Measurements from ENCODE around the gene FGF16.
"Not testable (repeated sequence)": the region's sequence is repeated elsewhere in the genome, so short reads cannot be mapped to it uniquely, and the experiment has no call there.

Gene FGF16

DNA sequence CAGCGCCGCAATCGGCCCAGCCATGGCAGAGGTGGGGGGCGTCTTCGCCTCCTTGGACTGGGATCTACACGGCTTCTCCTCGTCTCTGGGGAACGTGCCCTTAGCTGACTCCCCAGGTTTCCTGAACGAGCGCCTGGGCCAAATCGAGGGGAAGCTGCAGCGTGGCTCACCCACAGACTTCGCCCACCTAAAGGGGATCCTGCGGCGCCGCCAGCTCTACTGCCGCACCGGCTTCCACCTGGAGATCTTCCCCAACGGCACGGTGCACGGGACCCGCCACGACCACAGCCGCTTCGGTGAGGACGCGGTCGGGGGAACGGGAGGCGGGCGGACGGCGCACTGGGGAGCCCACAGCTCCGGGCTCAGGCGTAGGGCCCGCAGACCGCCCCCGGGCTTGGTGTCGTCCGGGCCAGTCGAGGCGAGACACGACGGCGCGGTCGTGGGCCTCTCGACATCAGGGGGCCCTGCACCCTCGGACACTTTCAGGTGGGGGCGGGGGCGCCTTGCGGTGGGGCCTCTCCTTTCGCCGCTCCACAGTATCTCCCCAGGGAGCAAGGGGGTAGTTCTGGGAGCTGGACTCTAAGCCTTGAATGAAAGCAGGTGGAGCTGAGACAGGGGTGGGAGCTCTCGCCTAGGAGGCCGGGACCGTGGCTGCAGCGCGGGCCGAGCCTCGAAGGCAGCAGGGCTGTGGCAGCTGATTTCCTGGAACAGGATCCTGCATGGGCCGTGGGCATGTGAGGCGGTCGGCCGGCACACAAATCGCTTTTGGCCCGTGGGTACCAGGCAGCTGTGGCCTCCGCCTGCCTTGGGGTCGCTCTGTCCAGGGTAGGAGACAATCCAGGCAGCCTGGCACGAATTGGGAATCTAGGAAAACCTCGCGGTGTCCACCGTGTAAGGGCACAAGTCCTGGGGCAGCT is 722 bp downstream of the FGF16 start:
- DNase-seq (ENCODE audit: low spot score), result no peak

- no peak for DNase-seq (ENCODE audit: low spot score)
These were observed 3.2 kb downstream of the FGF16 start for GRCh38 chrX:77450415-77450814.

GRCh38 chrX:77450996-77451395 is 3.8 kb downstream of the FGF16 start:
- DNase-seq (ENCODE audit: low spot score), result no peak

DNA sequence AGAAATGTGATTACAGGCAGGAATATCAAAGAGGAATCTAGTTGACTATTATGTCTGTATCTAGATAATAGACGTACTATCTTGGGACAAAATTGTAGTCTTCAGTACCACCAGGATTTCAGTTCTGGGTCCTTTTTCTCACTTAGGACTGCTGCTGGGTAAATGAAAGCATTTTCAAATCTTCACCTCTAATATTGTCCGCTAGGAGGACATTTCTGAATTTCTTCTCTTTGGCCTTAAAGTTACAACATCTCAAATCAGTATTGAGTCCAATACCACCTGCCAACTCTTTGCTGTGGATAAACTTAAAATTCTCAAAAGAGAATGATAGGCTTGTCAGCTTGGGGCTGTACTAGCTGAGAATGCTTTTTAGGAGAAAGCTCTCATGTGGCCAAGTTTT is 6.0 kb downstream of the FGF16 start:
- DNase-seq (ENCODE audit: low spot score), result no peak

GRCh38 chrX:77455437-77455836 is 8.2 kb downstream of the FGF16 start:
- no peak for DNase-seq (ENCODE audit: low spot score)

DNA sequence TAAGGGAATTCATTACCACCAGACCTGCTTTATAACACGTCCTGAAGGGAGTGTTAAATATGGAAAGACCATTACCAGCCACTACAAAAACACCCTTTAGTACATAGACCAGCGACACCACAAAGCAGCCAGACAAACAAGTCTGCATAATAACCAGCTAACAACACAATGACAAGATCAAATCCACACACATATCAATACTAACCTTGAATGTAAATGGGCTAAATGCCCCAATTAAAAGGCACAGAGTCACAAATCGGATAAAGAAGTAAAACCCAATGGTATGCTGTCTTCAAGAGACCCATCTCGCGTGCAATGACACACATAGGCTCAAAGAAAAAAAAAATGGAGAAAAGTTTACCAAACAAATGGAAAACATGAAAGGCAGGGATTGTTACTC is 36.9 kb downstream of the FGF16 start:
- no peak for DNase-seq (ENCODE audit: low spot score)

- no peak for DNase-seq (ENCODE audit: low spot score)
These were observed 46.7 kb downstream of the FGF16 start for GRCh38 chrX:77493677-77494553.

GRCh38 chrX:77500164-77500563 is 53.0 kb downstream of the FGF16 start:
- DNase-seq (ENCODE audit: low spot score), result not testable (repeated sequence)

DNA sequence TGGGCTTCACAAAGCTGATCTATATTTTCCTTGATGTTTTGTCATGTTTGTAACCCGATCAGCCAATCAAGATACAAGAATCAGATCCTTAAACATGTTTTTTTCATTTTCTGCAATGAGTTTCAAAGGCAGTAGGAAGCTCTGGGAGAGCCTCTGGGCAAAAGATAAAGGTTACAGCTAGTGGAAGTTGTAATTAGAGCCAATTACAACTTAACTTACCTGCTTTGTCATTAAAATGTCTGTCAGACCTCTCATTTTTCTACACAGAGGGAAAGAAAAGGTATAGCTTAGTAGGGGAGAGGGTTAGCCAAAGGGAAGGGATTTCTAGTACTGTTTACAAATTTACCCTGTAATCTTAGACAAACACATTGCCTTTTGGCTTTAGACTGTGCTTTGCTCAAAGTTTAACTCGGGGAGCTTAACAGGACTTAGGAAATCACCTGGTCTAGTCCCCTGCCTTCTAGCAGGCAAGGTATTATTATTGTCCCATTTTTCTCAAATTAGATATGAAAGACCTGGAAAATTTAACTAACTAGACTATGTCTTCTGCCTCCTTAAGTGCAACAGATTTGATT is 55.8 kb downstream of the FGF16 start:
- no peak for DNase-seq (ENCODE audit: low spot score)

DNA sequence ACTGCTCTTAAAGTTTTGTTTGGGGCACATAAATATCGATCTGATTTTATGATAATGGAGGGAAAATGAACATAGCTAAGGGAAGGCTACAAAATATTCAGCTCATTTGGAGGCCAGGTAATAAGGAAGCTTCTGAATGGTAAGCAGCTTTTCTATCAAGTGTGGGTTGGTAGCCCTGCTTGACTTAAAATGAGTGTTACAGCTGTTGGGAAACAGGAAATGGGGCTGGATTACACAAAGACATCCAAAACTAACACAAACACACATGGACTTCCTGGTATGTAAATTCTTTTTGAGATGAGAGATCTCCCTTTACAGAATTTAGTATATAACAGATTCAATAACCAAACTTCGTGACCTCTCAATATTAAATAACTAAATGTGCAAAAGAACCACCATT is 58.0 kb downstream of the FGF16 start:
- no peak for DNase-seq (ENCODE audit: low spot score)
